NCI-H1092 treated with DMSO at 0.1 percent for 48 hours (cell line): ENCODE data around the gene SLC8A3.

Source experiments
- DNase-seq: peaks from one replicate; lab custom pipeline; 2025; lab: John Stamatoyannopoulos, UW

SLC8A3 gene

DNA sequence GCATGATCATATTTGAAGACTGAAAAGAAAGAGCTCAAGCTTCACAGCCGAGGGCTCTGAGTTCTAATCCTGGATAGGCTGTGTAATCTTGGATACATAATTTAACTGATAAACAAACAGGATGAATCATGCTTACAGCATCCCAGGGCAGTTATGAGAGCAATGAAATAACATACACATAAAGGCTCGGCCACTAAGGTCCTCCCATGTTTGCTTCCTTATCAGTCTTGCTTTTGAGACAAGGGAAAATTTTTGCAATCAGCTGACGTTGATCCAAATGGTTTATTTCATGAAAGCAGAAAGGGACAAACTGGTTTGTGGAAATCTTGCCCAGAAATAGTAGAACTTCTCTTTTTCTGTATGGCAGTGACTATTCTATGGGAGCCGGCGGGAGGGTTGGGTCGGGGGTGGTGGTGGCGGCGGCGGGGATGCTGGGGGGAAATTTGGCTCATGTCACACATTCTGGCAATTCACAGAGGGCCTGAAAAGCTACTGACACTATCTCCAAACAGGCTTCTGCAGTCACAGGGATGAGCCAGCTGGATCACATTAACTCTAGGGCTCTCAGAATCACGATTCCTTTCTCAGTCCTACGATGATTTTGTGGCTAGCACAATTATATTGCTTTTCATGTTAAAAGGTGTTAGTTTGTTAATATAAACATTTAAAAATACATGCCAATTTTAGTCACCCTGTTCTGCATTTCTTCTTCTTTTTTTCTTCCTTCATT lies 124.5 kb downstream of the SLC8A3 start:
- DNase-seq = no peak

DNA sequence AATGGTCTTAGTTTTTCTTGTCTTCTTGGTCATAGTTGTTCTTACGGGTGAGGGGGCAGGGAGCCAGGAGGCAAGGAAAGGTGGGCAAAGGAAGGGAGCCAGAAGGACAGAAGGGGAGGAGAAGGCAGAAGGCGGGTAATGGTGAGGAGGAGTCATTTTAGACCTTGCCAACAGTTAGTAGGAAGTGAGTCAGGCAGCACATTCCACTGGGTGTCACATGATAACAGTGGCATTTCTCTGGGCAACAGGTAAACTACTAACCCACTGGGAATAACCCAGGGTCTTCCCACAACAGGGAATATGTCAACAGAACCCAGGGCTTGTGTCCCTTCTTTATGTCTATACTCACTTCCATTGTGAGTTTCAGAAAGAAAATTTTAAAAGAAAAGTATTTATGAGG lies 127.6 kb downstream of the SLC8A3 start:
- DNase-seq = no peak

GRCh38 chr14:70059545-70059944 lies 129.2 kb downstream of the SLC8A3 start:
- DNase-seq = no peak

DNA sequence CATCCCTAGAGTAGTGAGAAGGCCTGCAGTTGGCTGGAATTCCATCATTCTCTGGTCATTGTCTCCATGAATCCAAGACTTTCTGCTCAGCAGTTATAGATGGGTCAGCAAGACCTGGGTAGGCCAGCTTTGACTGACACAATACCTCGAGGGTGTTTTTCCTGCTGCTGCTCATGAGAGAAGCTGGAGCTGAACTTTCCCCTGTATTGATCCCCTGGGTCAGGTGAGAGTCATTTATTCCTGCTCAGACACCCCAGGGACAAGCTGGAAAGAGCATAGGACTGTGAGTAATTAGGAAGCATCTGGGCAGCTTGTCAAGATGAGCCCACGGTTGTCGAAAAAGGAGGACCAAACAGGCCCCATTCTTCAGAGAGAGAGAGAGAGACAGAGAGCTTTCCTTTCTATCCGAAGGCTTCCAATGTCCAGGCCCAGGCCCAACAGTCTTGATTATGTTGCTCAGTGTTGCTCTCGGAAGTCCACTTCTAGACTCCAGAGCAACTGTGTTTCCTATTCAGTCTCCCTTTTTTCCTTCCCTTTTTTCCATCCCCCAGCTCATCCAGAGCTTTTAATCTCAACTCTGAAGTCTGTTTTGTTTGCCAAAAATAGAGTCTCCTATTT lies 131.1 kb downstream of the SLC8A3 start:
- no peak for DNase-seq

DNA sequence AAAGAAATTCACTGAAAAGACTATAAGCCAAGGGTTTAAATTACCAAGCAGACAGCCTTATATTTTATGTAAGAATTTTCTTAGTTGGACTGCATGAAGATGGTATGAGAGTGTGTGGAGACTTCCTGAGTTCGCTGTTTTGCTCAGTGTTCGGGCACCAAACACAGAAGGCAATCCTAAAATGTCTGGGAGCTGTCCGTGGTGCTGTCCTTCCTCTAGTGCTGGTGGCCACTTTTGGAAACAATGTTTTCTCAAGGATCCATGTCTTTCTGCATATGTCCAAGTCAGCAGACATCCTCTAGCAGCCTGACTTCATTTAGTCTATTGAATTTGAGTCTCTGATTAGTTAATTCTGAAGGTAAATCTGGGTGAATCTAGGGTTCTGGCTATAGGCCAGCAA lies 135.8 kb downstream of the SLC8A3 start:
- no peak for DNase-seq

- DNase-seq = no peak
These were observed 138.6 kb downstream of the SLC8A3 start for GRCh38 chr14:70050136-70050535.

DNA sequence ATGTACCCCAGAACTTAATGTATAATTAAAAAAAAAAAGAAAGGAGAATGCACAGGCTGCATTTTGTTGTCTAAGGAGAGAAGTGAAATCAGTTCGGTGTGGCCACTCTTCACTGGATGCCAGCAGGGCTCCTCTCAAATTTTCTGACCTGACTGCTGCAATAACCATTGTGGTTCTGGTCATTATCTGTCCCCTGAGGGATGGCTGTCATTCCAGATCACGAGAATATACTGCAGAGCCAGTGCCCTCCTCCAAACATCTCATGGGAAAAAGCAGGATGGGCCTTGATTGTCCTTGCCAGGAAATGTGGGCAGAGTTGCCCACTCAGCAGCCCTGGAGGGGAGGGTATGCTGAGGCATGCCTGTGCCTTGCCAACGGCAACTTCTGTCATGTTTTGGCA lies 139.1 kb downstream of the SLC8A3 start:
- no peak for DNase-seq

- no peak for DNase-seq
These were observed 140.5 kb downstream of the SLC8A3 start for GRCh38 chr14:70048313-70048654.

DNA sequence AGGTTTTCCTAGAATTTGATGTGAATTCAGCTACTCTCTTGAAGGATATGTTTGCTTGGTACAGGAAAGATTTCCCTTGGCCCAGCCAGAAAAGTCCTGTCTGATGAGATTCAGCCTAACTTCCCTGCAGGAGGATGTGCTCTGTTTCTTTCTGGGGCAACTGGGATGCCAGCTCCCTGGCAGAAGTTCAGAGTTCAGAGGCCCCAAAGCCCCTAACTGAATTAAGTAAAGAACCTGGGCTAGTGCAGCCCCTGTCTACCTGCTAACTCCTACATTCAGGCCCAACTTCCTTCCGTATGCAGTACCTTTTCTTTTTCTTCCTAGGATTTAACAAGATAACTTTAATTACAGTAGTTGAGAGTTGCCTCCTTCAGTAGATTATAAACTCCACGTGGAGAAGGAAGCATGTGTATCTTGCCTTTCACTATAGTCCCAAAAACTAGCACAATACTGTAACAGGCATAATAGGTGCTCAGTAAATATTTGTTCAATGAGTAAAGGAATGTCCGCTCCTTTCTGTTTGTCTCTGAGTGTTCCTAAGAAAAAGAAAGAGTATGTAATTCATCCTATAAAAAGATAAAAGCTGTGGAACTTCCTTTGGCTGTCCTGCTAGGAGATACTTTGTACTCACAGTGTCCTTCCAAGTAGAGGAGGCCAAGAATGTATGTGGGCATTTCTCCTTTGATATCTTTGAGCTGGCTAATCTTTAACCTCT lies 141.0 kb downstream of the SLC8A3 start:
- DNase-seq = no peak

DNA sequence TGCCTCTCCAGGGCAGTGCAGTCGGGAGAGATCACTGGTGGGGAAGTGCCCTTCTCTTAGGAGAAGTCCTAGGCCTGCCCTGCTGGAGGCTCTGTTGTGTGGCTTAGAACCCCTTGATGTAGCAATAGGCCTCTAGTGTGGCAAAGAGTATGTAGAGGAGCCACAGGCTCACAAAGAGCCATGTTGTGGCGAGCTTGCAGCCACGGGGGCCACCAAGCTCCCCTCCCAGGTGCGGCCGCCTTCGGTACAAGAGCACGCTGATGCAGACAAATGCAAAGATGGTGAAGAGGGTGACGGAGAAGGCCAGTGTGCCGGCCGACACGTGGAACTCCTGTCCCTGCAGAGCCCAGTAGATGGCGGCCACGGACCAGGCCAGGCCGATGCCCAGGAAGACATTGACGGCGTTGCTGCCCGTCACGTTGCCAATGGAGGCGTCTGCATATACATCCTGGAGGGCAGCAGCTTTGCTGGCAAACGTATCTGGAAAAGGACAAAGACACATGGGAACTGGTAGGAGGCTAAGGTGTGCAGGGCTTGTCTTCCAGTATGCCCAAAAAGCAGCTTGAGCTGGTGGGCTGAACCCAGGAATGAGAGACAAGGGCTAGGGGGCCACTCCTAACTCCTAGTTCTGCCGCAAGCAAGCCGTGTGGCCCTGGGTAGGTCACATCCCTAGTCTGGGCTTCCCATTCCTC lies 142.8 kb downstream of the SLC8A3 start:
- DNase-seq = peak; percentile 76

DNA sequence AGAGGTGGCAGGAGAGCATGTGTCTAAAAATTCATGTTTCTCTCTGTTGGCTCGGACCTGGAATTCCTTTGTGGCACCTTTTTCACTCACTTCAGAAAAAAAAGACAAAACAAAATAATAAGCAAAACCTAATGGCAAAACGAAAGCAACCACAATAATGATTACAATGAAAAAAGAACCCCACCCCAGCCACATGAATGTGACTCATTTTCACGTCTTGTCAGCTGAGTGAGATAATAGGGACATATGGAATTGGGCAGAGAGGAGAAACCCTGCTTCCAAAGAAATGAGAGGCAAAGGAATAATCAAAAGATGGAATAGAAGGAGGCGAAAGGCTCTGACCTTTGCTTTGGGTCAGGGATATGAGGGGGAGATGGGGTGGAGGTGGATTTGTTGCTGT lies 143.4 kb downstream of the SLC8A3 start:
- no peak for DNase-seq

- DNase-seq = no peak
These were observed 145.8 kb downstream of the SLC8A3 start for GRCh38 chr14:70043001-70043400.

GRCh38 chr14:70036665-70037064 lies 152.1 kb downstream of the SLC8A3 start:
- no peak for DNase-seq

DNA sequence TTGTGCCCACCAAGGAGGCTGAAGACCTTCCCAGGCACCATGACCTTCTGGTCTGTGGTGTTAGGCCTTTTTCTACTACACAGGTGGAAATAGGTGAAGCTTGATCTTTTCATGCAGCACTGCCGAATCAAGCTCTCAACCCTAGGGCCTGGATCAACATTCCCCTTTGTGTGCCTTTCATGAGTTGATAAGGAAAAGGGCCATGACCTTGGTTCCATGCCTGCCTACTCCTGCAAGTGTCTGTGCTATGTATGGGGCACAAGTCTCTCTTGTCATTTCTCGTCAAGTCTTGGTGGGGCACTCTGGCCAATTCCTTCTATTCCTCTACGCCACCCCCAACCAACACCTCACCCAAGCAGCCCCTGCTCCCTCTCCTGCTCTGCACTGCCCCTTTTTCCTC lies 154.5 kb downstream of the SLC8A3 start:
- DNase-seq = no peak

GRCh38 chr14:70033561-70033960 lies 155.2 kb downstream of the SLC8A3 start:
- no peak for DNase-seq

DNA sequence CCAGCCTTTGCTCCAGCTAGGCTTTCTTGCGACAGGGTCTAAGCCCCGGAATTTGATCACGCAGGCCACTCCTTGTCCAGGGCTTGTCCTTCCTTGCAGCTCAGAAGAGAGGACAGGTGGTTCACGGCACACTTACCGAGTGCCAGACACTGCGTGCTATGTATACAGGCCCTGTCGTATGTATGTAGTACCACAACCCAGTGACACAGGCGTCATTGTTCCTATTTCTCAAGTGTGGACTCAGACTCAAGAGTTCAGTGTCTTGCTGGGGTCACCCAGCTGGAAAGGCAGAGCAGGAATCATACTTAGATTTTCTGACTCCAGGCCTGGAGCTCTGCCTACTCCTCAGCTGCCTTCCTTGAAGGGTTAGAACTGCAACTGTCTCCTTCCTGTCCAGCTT lies 155.6 kb downstream of the SLC8A3 start:
- DNase-seq = no peak

DNA sequence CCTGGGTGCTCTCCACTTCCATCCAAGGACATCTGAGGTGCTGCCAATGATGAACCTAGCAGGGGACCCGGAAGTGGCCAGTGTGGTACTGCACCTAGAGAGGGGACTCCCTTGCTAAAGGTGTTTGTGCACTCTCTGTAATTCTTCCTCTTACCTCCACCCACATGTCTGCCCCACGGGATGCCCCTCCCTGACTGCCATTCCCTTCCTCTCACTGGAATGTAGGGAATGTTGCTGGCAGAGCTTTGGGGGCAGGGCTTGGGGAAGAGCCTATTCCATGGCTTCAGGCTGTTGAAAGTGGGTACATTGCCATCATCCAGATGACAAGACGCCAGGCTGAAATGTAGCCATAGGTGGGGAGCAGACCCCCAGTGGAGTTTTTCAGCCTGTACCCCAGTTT lies 156.3 kb downstream of the SLC8A3 start:
- DNase-seq = no peak

GRCh38 chr14:70032016-70032415 lies 156.7 kb downstream of the SLC8A3 start:
- DNase-seq = no peak

DNA sequence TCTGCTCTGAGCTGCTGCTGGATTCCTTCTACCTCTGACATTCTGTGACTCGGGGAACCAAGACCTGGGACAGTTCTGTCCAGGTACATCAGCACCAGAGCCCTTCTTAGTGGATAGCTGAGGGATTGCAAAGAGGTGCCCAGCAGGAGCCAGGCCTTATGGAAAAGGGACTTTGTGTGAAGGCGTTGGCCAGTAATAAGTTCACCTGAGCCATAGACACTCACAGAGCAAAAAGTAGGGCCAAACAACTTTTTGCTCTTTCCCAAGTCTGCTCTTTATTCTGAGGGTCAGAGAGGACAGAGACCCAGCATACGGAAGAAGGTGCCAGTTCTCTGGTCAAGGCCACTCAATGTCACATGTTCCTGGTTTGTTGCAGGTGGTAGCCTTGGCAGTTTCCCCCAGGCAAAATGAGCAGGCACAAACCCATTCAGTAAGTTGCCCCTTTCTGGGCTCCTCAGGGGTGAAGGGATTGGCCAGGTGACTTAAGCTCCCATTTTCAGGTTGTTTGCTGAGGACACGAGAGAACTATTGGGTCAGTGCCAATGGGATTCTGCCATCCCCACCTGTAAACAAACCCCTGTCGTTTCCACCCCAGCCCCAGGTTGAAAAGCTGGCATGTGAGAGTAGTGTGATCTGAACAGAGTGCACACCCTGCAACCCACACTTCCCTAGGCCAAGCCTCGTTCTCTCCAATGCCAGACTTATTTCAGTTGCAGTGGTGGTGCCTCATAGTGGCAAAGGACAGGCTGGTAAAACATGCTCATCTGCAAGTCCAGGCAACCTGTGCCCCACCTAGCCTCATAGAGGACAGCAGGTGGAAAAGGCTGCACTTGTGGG lies 159.2 kb downstream of the SLC8A3 start:
- no peak for DNase-seq

GRCh38 chr14:70027785-70028428 lies 160.8 kb downstream of the SLC8A3 start:
- DNase-seq = peak; percentile 37

DNA sequence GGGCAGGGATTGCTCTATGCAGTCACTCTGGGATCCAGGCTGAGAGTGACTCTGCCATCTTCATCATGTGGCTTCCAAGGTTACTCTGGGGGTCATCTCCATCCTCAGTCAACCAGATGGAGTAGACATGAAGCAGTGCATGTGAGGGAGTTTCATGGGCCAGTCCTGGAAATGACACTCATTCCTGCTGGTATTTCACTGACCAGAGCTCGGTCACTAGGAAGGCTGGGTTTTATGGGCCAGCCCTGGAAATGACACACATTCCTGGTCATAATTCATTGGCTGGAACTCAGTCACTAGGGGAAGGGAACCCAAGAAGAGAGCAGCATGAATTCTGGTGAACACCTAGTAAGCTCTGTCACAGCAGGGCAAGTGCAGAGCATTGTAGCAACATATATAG lies 164.9 kb downstream of the SLC8A3 start:
- DNase-seq = no peak
